Prostate gland (tissue), 2 donors: ENCODE measurements around the gene BATF3. TPM values are rescaled to one million over a fixed set of nuclear protein-coding genes. Genes with fewer than 3 reads are reported as not detected.

Experiments used
- DNase-seq: peaks from one replicate; pipeline ENCODE4 v3.0.0-alpha.2; 2019; ENCODE audit warnings: low spot score
- H3K27ac ChIP-seq, 2 donors: fragments of 200-600 bp; sonication (generic); 2 replicates each; pipeline ENCODE4 v1.5.1; 2017 to 2019
- H3K27me3 ChIP-seq: fragments of 200-600 bp; sonication (generic); replicated peaks from 2 replicates; pipeline ENCODE4 v1.5.1; 2019; ENCODE audit not compliant: insufficient read depth
- H3K36me3 ChIP-seq, 2 donors: fragments of 200-600 bp; sonication (generic); 1 replicate in 1 of 2; 2 replicates in 1 of 2; pipeline versions ENCODE4 v1.5.1 to v1.8.1; 2017 to 2019
- H3K4me1 ChIP-seq: fragments of 200-600 bp; sonication (generic); replicated peaks from 2 replicates; pipeline ENCODE4 v1.5.1; 2019
- H3K4me3 ChIP-seq, 2 donors: fragments of 200-600 bp; sonication (generic); 2 replicates each; pipeline ENCODE4 v1.5.1; 2017 to 2019
- H3K9me3 ChIP-seq: fragments of 200-600 bp; sonication (generic); 2 replicates; pipeline ENCODE4 v1.5.1; 2017
- POLR2A ChIP-seq: fragments of 450-650 bp; IDR thresholded peaks from one replicate; pipeline ENCODE4 v1.6.1; 2016; ENCODE audit warnings: antibody characterized with exemption, mild to moderate bottlenecking
- POLR2AphosphoS5 ChIP-seq: sonication (generic); formaldehyde crosslinking; IDR thresholded peaks from one replicate; pipeline ENCODE4 v1.6.1; 2017; ENCODE audit warnings: antibody characterized with exemption
- WGBS: methylation state at CpG from one replicate; pipeline ENCODE4 v1.1.5; 2018; 5-methylcytosine and 5-hydroxymethylcytosine counted together
- intact Hi-C: fragments of 100-400 bp; cut with DNase I; formaldehyde crosslinking; loops from one replicate; pipeline ENCODE4 v1.14.2; 2022
- total RNA-seq, 2 donors: library from RNA; depleted of rRNA; stranded (reverse); fragments of >200 nt; gene quantifications; one replicate each; pipeline ENCODE4 v1.1.0, GENCODE V29; 2016
- TF ChIP-seq, protein P1 (sequence below), 4 experiments: fragments of 200-600 bp in 2 of 4; fragments of 450-650 bp in 2 of 4; sonication (generic) in 2 of 4; IDR thresholded peaks; 1 replicate in 3 of 4; 2 replicates in 1 of 4; pipeline ENCODE4 v1.5.1; 2016 to 2019; ENCODE audit warnings: antibody characterized with exemption in 4 of 4, mild to moderate bottlenecking in 2 of 4, moderate library complexity in 2 of 4

The BATF3 gene
- total RNA-seq, 2 donors from 2014 or later = 4.0 TPM; not detected in 1

DNA sequence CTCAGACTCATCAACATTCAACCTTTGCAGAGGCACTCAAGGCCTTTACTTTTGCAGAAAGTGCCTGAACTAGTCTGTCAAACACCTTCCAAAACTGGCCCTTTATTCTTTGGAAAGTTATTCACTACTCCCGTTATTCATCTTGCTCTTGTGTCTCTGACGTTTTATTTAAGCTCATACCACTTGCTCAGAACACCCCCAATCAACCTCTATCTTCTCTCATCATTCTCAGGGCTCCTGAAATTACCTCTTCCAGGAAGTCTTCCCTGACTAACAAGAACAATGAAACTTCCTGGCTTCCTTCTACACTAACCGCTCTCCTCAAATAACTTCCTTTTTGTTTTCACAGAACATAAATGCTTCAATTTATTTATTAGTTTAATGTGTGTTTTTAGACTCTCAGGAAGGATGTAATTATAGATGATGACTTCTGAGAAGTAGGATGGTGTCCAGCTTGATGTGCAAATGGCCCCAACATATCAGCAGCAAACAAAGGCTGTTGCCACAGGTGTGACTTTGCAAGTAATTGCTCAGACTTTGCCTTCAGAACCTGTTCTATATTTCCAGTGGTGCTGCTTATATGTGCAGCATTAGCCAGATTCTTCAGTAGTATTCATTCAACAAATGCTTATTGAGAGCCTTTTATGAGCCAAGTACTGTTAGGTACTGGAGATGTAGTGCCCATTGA is 22.8 kb upstream of the BATF3 start:
- 61% methylated on average over 3 of the region's 3 CpGs for WGBS
- Histone ChIP-seq H3K27ac (no peak overlapping the region), H3K27me3 (no peaks in the 10 kb centered on the region), H3K4me1 (no peaks in the 10 kb centered on the region), H3K4me3 (no peak overlapping the region), H3K9me3 (no peaks in the 10 kb centered on the region), H3K36me3 (no peaks in the 10 kb centered on the region)
- intact Hi-C loops = no loop called here
- no peak for TF ChIP-seq POLR2AphosphoS5
- TF ChIP-seq, protein P1, sequence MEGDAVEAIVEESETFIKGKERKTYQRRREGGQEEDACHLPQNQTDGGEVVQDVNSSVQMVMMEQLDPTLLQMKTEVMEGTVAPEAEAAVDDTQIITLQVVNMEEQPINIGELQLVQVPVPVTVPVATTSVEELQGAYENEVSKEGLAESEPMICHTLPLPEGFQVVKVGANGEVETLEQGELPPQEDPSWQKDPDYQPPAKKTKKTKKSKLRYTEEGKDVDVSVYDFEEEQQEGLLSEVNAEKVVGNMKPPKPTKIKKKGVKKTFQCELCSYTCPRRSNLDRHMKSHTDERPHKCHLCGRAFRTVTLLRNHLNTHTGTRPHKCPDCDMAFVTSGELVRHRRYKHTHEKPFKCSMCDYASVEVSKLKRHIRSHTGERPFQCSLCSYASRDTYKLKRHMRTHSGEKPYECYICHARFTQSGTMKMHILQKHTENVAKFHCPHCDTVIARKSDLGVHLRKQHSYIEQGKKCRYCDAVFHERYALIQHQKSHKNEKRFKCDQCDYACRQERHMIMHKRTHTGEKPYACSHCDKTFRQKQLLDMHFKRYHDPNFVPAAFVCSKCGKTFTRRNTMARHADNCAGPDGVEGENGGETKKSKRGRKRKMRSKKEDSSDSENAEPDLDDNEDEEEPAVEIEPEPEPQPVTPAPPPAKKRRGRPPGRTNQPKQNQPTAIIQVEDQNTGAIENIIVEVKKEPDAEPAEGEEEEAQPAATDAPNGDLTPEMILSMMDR (IDR thresholded peaks at IDR 0.05) = no peak
- TF ChIP-seq POLR2A = no peak
- no peak for DNase-seq

DNA sequence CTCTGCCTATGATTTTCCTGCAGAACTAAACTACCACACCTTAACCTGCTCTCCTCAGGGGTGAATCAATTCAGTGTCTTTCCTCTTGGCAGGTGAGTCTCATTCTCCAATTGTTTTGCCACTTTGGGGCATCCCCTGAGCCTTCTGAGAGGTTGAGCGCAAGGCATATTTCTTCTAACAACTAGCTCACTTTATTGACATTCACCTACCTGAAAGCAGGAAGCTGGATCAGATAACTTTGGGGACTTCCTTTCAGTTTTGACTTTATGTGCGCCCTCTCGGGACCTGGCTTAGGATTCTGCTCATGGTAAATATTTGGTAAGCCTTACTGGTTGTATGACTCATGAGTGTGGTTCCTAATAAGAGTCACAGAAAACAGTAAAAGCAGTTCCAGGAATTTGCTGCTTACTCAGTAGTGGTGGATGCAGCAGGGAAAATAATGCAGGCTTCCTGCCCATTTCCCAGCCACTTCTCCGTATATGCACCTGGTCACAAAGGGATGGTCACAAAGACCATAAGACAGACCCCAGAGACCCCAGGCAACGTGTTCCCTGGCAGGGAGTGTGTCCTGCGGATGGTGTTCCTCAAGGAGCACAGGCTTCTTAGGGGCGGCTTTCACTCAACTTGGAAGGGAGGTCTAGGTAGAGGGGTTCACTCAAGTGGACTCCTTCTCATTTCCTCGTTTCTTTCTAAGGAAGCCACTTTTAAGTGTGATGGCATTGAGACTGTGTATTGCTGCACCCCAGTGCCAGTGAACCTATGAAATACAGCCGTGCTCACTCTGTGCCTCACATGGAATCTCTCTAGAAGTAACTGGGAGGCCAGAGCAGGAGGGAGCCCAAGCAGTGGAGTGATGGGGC is 22.0 kb upstream of the BATF3 start:
- DNase-seq = peak; percentile 66
- no peak for TF ChIP-seq POLR2A
- TF ChIP-seq POLR2AphosphoS5 = peak; percentile 67
- TF ChIP-seq, protein P1 (IDR thresholded peaks at IDR 0.05) = no peak
- Histone ChIP-seq H3K27me3 (no peaks in the 10 kb centered on the region), H3K36me3 (no peaks in the 10 kb centered on the region), H3K9me3 (no peaks in the 10 kb centered on the region), H3K27ac (no peak overlapping the region), H3K4me3 (no peak overlapping the region), H3K4me1 (no peaks in the 10 kb centered on the region)
- intact Hi-C loops = no loop called here
- WGBS = 61% methylated on average over 9 of the region's 9 CpGs

DNA sequence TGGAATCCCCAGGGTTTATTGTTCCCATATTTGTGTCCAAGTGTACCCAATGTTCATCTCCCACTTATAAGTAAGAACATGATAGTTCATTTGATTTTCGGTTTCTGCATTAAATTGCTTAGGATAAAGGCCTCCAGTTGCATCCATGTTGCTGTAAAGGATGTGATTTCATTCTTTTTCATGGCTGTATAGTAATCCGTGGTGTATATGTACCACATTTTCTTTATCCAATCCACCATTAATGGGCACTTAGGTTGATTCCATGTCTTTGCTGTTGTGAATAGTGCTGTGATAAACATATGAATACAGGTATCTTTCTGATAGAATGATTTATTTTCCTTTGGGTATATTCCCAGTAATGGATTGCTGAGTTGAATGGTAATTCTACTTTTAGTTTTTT is 20.0 kb upstream of the BATF3 start:
- Histone ChIP-seq H3K27ac (no peak overlapping the region), H3K4me3 (no peak overlapping the region), H3K9me3 (no peaks in the 10 kb centered on the region), H3K36me3 (no peaks in the 10 kb centered on the region), H3K27me3 (no peaks in the 10 kb centered on the region), H3K4me1 (no peaks in the 10 kb centered on the region)
- intact Hi-C loops = no loop called here
- WGBS = 94% methylated on average over 2 of the region's 2 CpGs
- no peak for DNase-seq
- TF ChIP-seq POLR2AphosphoS5 (no peak), POLR2A (no peak)
- TF ChIP-seq, protein P1 (IDR thresholded peaks at IDR 0.05) = no peak

DNA sequence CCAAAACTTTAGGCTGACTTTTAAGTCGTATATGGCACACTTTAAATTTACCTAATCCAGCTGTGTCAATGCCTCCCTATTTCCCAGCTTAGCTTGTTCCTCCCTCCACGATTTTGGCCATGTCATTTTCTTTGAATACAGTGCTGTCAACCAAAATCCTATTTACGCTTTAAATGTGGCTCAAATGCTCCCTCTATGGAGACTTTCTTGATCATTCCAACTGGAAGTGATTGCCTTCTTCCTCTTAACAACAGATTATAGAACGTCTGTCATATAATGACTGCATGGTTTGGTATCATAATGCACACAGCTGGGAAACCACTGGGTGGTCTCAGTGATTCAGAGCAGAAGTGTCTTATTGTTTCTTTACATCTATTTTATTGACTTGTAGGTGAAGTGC is 18.9 kb upstream of the BATF3 start:
- Histone ChIP-seq H3K27ac (no peak overlapping the region), H3K36me3 (no peaks in the 10 kb centered on the region), H3K4me1 (no peaks in the 10 kb centered on the region), H3K4me3 (no peak overlapping the region), H3K9me3 (no peaks in the 10 kb centered on the region), H3K27me3 (no peaks in the 10 kb centered on the region)
- DNase-seq = no peak
- 30% methylated on average over 4 of the region's 4 CpGs for WGBS
- intact Hi-C loops = no loop called here
- TF ChIP-seq POLR2A (no peak), POLR2AphosphoS5 (no peak)
- TF ChIP-seq, protein P1 (IDR thresholded peaks at IDR 0.05) = no peak
